DOHH2 (cell line): Measurements from ENCODE around the gene SCLY.

Experiments
- H3F3A ChIP-seq: fragments of 200-600 bp; sonication (generic), shearing (Covaris generic); 2 replicates; pipeline ENCODE4 v1.6.0; 2016; ENCODE audit warnings: antibody characterized with exemption, mild to moderate bottlenecking; ENCODE audit not compliant: control insufficient read depth, insufficient read depth
- H3K27ac ChIP-seq: fragments of 200-600 bp; sonication (generic); 2 replicates; pipeline ENCODE4 v1.5.1; 2014; ENCODE audit warnings: low read depth, mild to moderate bottlenecking, low read length, moderate library complexity
- H3K27me3 ChIP-seq: fragments of 200-600 bp; sonication (generic); 2 replicates; pipeline ENCODE4 v1.6.1; 2014; ENCODE audit warnings: mild to moderate bottlenecking, low read length, mixed read lengths; ENCODE audit not compliant: control insufficient read depth
- H3K36me3 ChIP-seq: fragments of 200-600 bp; sonication (generic); 2 replicates; pipeline ENCODE4 v1.6.1; 2014; ENCODE audit warnings: mild to moderate bottlenecking, low read length, moderate library complexity, mixed read lengths; ENCODE audit not compliant: control insufficient read depth
- H3K4me1 ChIP-seq: fragments of 200-600 bp; sonication (generic); 2 replicates; pipeline ENCODE4 v1.6.1; 2014; ENCODE audit warnings: mild to moderate bottlenecking, low read length, mixed read lengths; ENCODE audit not compliant: control insufficient read depth
- H3K4me2 ChIP-seq: fragments of 200-600 bp; sonication (generic); 2 replicates; pipeline ENCODE4 v1.6.0; 2014; ENCODE audit warnings: mild to moderate bottlenecking, low read length, moderate library complexity
- H3K4me3 ChIP-seq: fragments of 200-600 bp; sonication (generic); 2 replicates; pipeline ENCODE4 v1.5.1; 2014; ENCODE audit warnings: mild to moderate bottlenecking, low read length, mixed read lengths
- H3K79me2 ChIP-seq: fragments of 200-600 bp; sonication (generic); 2 replicates; pipeline ENCODE4 v1.6.1; 2014; ENCODE audit warnings: mild to moderate bottlenecking, low read length, mixed read lengths; ENCODE audit not compliant: control insufficient read depth
- H3K9me2 ChIP-seq: fragments of 200-600 bp; sonication (generic); replicated peaks from 2 replicates; pipeline ENCODE4 v1.6.1; 2014; ENCODE audit warnings: mild to moderate bottlenecking, low read length, mixed read lengths; ENCODE audit not compliant: control insufficient read depth
- H3K9me3 ChIP-seq: fragments of 200-600 bp; sonication (generic); 2 replicates; pipeline ENCODE4 v1.6.1; 2014; ENCODE audit warnings: antibody characterized with exemption, low read length, mixed read lengths; ENCODE audit not compliant: control insufficient read depth, insufficient read depth
- H4K20me1 ChIP-seq: fragments of 200-600 bp; sonication (generic); 2 replicates; pipeline ENCODE4 v1.6.0; 2014; ENCODE audit warnings: low read depth, mild to moderate bottlenecking, antibody characterized with exemption, low read length, moderate library complexity; ENCODE audit not compliant: control insufficient read depth, insufficient read depth
- EZH2phosphoT487 ChIP-seq: fragments of 200-600 bp; sonication (generic); IDR thresholded peaks from 2 replicates; pipeline ENCODE4 v1.6.1; 2017; ENCODE audit warnings: borderline replicate concordance, mild to moderate bottlenecking, antibody characterized with exemption, low read length, moderate library complexity, mixed read lengths
- TF ChIP-seq, protein P1 (sequence below): fragments of 200-600 bp; sonication (generic); IDR thresholded peaks from one replicate; pipeline ENCODE4 v1.5.1; 2014; ENCODE audit warnings: antibody characterized with exemption, mild to moderate bottlenecking, low read depth, low read length; ENCODE audit not compliant: poor library complexity, severe bottlenecking

SCLY gene

DNA sequence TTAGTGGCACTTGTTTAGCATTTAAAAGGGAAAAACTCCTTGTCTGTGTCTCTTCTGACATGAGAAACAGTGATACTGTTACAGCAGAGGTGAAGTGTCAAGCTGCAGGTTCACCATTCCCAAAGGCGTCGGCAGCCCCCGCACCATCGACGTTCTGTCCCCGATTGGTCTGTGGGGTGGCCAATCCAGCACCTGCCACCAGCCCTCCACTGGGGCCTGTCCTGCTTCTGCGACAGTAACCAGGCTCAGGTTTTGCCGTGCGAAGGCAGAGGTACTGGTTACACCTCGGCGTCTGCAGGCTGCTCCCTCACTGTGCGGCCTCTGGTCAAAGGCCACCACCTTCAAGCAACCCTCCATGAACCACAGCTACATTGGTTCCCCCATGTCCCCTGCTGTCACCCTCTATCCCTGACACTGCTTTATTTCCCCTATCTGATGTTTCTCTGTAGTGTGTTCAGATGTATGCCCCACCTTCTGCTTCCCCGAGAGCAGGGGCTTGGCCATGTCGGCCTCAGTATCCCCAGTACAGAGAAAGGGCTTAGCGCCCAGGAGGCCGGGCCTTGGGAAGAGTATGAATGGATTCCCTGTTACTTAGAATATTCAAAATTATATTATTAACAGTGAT is 30.7 kb downstream of the SCLY start:
- Histone ChIP-seq H3K4me2 (no peak overlapping the region), H4K20me1 (no peaks in the 10 kb centered on the region), H3K79me2 (no peaks in the 10 kb centered on the region), H3K27ac (no peak overlapping the region), H3K9me2 (no peaks in the 10 kb centered on the region), H3K27me3 (no peaks in the 10 kb centered on the region), H3K4me3 (no peak overlapping the region), H3K9me3 (no peaks in the 10 kb centered on the region), H3K4me1 (peaks cover 13% of the 10 kb centered on the region), H3K36me3 (peaks cover 16% of the 10 kb centered on the region), H3F3A (no peaks in the 10 kb centered on the region)
- no peak for TF ChIP-seq EZH2phosphoT487
- TF ChIP-seq, protein P1, sequence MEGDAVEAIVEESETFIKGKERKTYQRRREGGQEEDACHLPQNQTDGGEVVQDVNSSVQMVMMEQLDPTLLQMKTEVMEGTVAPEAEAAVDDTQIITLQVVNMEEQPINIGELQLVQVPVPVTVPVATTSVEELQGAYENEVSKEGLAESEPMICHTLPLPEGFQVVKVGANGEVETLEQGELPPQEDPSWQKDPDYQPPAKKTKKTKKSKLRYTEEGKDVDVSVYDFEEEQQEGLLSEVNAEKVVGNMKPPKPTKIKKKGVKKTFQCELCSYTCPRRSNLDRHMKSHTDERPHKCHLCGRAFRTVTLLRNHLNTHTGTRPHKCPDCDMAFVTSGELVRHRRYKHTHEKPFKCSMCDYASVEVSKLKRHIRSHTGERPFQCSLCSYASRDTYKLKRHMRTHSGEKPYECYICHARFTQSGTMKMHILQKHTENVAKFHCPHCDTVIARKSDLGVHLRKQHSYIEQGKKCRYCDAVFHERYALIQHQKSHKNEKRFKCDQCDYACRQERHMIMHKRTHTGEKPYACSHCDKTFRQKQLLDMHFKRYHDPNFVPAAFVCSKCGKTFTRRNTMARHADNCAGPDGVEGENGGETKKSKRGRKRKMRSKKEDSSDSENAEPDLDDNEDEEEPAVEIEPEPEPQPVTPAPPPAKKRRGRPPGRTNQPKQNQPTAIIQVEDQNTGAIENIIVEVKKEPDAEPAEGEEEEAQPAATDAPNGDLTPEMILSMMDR, result no peak

DNA sequence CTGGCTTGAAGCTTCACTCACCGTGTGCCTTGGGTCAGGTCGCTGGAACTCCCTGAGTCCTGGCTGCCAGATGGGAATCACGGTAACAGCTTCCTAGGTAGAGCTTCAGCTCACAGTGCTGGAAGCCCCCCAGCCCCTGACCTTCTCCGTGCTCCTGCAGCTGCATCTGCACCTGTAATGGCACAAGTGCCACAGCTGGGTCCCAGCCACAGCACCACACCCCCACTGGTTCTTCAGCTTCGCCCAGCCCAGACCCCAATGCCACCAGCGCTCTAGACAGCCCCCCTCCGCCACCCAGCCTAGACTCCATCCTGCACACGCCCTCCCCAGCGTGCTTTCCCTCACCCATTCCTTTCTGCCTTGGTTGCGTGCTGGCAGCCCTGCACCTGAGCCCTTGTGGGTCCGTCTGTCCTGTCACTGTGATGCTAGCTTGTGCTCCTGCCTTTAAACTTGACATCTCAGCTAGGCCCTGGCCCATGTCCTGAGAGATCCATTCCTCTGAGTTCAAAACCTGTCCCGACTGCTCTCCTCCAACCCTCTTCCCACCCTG is 31.8 kb downstream of the SCLY start:
- no peak overlapping the region for H3K4me2 ChIP-seq
- H3K4me1 ChIP-seq, result peaks cover 3% of the 10 kb centered on the region
- no peaks in the 10 kb centered on the region for H4K20me1 ChIP-seq
- no peak overlapping the region for H3K27ac ChIP-seq
- H3F3A ChIP-seq, result no peaks in the 10 kb centered on the region
- no peaks in the 10 kb centered on the region for H3K79me2 ChIP-seq
- no peaks in the 10 kb centered on the region for H3K9me2 ChIP-seq
- H3K9me3 ChIP-seq, result no peaks in the 10 kb centered on the region
- no peaks in the 10 kb centered on the region for H3K27me3 ChIP-seq
- H3K36me3 ChIP-seq, result peaks cover 12% of the 10 kb centered on the region
- H3K4me3 ChIP-seq, result no peak overlapping the region
- TF ChIP-seq, protein P1, result no peak
- no peak for TF ChIP-seq EZH2phosphoT487

DNA sequence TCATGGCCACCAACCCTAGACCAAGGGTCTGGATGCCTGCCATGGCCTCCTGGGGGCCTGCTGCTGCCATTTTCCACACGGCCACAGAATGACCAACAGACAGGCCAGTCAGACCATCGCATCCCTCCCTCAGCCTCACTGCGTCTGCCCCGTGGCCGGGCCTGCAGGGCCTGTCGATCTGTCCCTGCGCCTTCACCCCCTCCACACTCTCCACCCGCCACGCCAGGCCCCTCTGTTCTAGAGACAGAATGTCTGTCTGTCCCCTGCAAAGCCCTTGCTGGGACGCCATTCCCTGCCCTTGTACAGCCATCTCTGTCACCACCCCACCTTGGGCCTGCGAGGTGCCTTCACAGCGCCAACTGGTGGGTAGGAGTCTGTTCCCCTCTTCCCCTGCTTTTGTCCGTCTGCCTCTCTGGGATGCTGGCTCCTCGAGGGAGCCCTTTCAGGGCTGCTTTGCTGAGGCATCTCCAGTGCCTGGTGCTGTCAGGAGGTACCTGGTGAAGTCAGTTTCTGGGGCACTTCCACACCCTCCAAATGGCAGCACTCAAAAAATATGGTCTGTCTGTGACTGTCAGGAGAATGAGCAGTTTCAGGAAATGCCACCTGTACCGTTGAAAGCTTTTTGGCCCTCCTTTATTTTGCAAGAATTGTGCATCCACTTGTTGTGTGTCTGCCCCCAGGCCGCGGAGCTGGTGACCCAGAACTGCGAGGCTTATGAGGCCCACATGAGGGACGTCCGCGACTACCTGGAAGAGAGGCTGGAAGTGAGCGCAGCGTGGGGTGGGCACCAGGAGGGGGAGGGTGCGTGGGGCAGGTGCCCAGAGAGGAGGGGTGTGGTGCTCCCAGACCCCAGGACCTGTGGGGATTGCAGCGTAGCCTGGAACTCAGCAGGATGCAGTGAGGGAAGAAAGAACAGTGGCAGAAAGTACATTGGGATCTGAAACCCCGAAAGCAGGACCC is 32.7 kb downstream of the SCLY start:
- no peak overlapping the region for H3K27ac ChIP-seq
- no peak for TF ChIP-seq EZH2phosphoT487
- TF ChIP-seq, protein P1, result no peak
- H3K9me2 ChIP-seq, result no peaks in the 10 kb centered on the region
- H3K4me2 ChIP-seq, result no peak overlapping the region
- no peaks in the 10 kb centered on the region for H3K9me3 ChIP-seq
- H3F3A ChIP-seq, result no peaks in the 10 kb centered on the region
- peaks cover 3% of the 10 kb centered on the region for H3K36me3 ChIP-seq
- H3K4me1 ChIP-seq, result peaks cover 6% of the 10 kb centered on the region
- no peaks in the 10 kb centered on the region for H3K27me3 ChIP-seq
- no peaks in the 10 kb centered on the region for H4K20me1 ChIP-seq
- H3K79me2 ChIP-seq, result no peaks in the 10 kb centered on the region
- H3K4me3 ChIP-seq, result no peak overlapping the region
